Measurements from ENCODE around the gene ARL4A. TPM values are rescaled to one million over a fixed set of nuclear protein-coding genes. Genes with fewer than 3 reads are reported as not detected.

ARL4A gene
- polyA plus RNA-seq = 100 to 1,000 TPM in 1 of 4 donors, 10 to 100 TPM in 3; 48.9 to 123 (median 78.5) TPM
- long read RNA-seq, donor 1, transcript ARL4A-205 (2 exons, 840 nt) = minor isoform, 13 of 46 reads
- long read RNA-seq, donor 1, transcript ARL4A-206 (2 exons, 845 nt) = major isoform, 28 of 46 reads
- long read RNA-seq, donor 1, partial matches to known transcripts = 0 of 46 reads
- long read RNA-seq, donor 1, other reads (novel, unspliced or antisense) = 0 of 46 reads
- long read RNA-seq, donor 2, transcript ARL4A-206 (2 exons, 845 nt) = major isoform, 10 of 22 reads
- long read RNA-seq, donor 2, transcript ARL4A-201 (2 exons, 1,147 nt) = minor isoform, 5 of 22 reads
- long read RNA-seq, donor 2, transcript ARL4A-205 (2 exons, 840 nt) = minor isoform, 5 of 22 reads
- long read RNA-seq, donor 2, partial matches to known transcripts = 0 of 22 reads
- long read RNA-seq, donor 2, other reads (novel, unspliced or antisense) = 0 of 22 reads
- long read RNA-seq, donor 3, transcript ARL4A-206 (2 exons, 845 nt) = major isoform, 6 of 17 reads
- long read RNA-seq, donor 3, partial matches to known transcripts = 8 of 17 reads
- long read RNA-seq, donor 3, other reads (novel, unspliced or antisense) = 0 of 17 reads
- long read RNA-seq, donor 4, partial matches to known transcripts = 0 of 1 reads
- long read RNA-seq, donor 4, other reads (novel, unspliced or antisense) = 0 of 1 reads
- long read RNA-seq, donor 5, partial matches to known transcripts = 5 of 6 reads
- long read RNA-seq, donor 5, other reads (novel, unspliced or antisense) = 0 of 6 reads
- long read RNA-seq, donor 6, transcript ARL4A-205 (2 exons, 840 nt) = minor isoform, 5 of 30 reads
- long read RNA-seq, donor 6, transcript ARL4A-206 (2 exons, 845 nt) = major isoform, 12 of 30 reads
- long read RNA-seq, donor 6, partial matches to known transcripts = 10 of 30 reads
- long read RNA-seq, donor 6, other reads (novel, unspliced or antisense) = 0 of 30 reads
- long read RNA-seq, donor 7, transcript ARL4A-201 (2 exons, 1,147 nt) = major isoform, 5 of 18 reads
- long read RNA-seq, donor 7, transcript ARL4A-206 (2 exons, 845 nt) = major isoform, 5 of 18 reads
- long read RNA-seq, donor 7, partial matches to known transcripts = 6 of 18 reads
- long read RNA-seq, donor 7, other reads (novel, unspliced or antisense) = 0 of 18 reads
- long read RNA-seq, donor 8, partial matches to known transcripts = 0 of 2 reads
- long read RNA-seq, donor 8, other reads (novel, unspliced or antisense) = 0 of 2 reads
- long read RNA-seq, donor 9, transcript ARL4A-206 (2 exons, 845 nt) = major isoform, 5 of 6 reads
- long read RNA-seq, donor 9, partial matches to known transcripts = 0 of 6 reads
- long read RNA-seq, donor 9, other reads (novel, unspliced or antisense) = 0 of 6 reads
- long read RNA-seq, donor 10, transcript ARL4A-206 (2 exons, 845 nt) = major isoform, 29 of 34 reads
- long read RNA-seq, donor 10, partial matches to known transcripts = 0 of 34 reads
- long read RNA-seq, donor 10, other reads (novel, unspliced or antisense) = 0 of 34 reads

- Histone ChIP-seq H3K9me3 (ENCODE audit: control insufficient read depth in 2 of 2, insufficient read depth in 1 of 2, low read depth in 1 of 2, low read length in 1 of 2) (peaks cover 0 to 2% of the 10 kb centered on the region in 2 donors), H3K27ac (ENCODE audit: low read depth in 1 of 3, low read length in 2 of 3) (peak within 1 kb of the TSS; percentile 69 to 96 (median 95)), H3K4me1 (ENCODE audit: control insufficient read depth in 3 of 3, insufficient read depth in 2 of 3, low read depth in 1 of 3, low read length in 2 of 3) (no peaks in the 10 kb centered on the region), H3K27me3 (ENCODE audit: control insufficient read depth in 3 of 3, insufficient read depth in 3 of 3, low read length in 3 of 3) (no peaks in the 10 kb centered on the region), H3K36me3 (ENCODE audit: control insufficient read depth in 3 of 3, insufficient read depth in 2 of 3, low read depth in 1 of 3, low read length in 3 of 3) (no peaks in the 10 kb centered on the region), H3K4me3 (ENCODE audit: low read depth in 1 of 3, low read length in 3 of 3) (peak within 1 kb of the TSS; percentile 55 to 76 (median 60))
- DNase-seq = peak; percentile 99 to 100
- FAIRE-seq = no peak
- WGBS, 3 donors = 0 to 1% (median 1%) methylated on average over 63 to 73 of the region's 73 CpGs
These were observed at the start of gene ARL4A for GRCh38 chr7:12686891-12687717. ARL4A (plus strand) TSS chr7:12687633; CDS start chr7:12688255, 622 bp downstream.

GRCh38 chr7:12637819-12638592 lies 49.4 kb upstream of the ARL4A start:
- DNase-seq = peak; percentile 10 to 29
- Histone ChIP-seq H3K9me3 (ENCODE audit: control insufficient read depth in 2 of 2, insufficient read depth in 1 of 2, low read depth in 1 of 2, low read length in 1 of 2) (no peaks in the 10 kb centered on the region), H3K4me3 (ENCODE audit: low read depth in 1 of 3, low read length in 3 of 3) (no peak overlapping the region), H3K27me3 (ENCODE audit: control insufficient read depth in 3 of 3, insufficient read depth in 3 of 3, low read length in 3 of 3) (peaks cover 0 to 1% (median 0%) of the 10 kb centered on the region in 3 donors), H3K27ac (ENCODE audit: low read depth in 1 of 3, low read length in 2 of 3) (peak overlapping the region in 2 of 3 donors; percentile 20 to 52), H3K36me3 (ENCODE audit: control insufficient read depth in 3 of 3, insufficient read depth in 2 of 3, low read depth in 1 of 3, low read length in 3 of 3) (peaks cover 0 to 26% (median 0%) of the 10 kb centered on the region in 3 donors), H3K4me1 (ENCODE audit: control insufficient read depth in 3 of 3, insufficient read depth in 2 of 3, low read depth in 1 of 3, low read length in 2 of 3) (no peaks in the 10 kb centered on the region)
- no peak for FAIRE-seq
- WGBS, 3 donors = 26 to 43% (median 39%) methylated on average over 4 of the region's 4 CpGs

GRCh38 chr7:12638851-12639456 lies 48.5 kb upstream of the ARL4A start:
- Histone ChIP-seq H3K4me1 (ENCODE audit: control insufficient read depth in 3 of 3, insufficient read depth in 2 of 3, low read depth in 1 of 3, low read length in 2 of 3) (no peaks in the 10 kb centered on the region), H3K9me3 (ENCODE audit: control insufficient read depth in 2 of 2, insufficient read depth in 1 of 2, low read depth in 1 of 2, low read length in 1 of 2) (no peaks in the 10 kb centered on the region), H3K27me3 (ENCODE audit: control insufficient read depth in 3 of 3, insufficient read depth in 3 of 3, low read length in 3 of 3) (peaks cover 0 to 1% (median 0%) of the 10 kb centered on the region in 3 donors), H3K4me3 (ENCODE audit: low read depth in 1 of 3, low read length in 3 of 3) (no peak overlapping the region), H3K27ac (ENCODE audit: low read depth in 1 of 3, low read length in 2 of 3) (no peak overlapping the region), H3K36me3 (ENCODE audit: control insufficient read depth in 3 of 3, insufficient read depth in 2 of 3, low read depth in 1 of 3, low read length in 3 of 3) (peaks cover 0 to 27% (median 0%) of the 10 kb centered on the region in 3 donors)
- WGBS, 3 donors = 15 to 19% (median 15%) methylated on average over 6 of the region's 6 CpGs
- FAIRE-seq (peak; percentile 96), DNase-seq (peak; percentile 43 to 45)

GRCh38 chr7:12640299-12641096 lies 46.9 kb upstream of the ARL4A start:
- no peaks in the 10 kb centered on the region for H3K27me3 ChIP-seq (ENCODE audit: control insufficient read depth in 3 of 3, insufficient read depth in 3 of 3, low read length in 3 of 3)
- no peak overlapping the region for H3K4me3 ChIP-seq (ENCODE audit: low read depth in 1 of 3, low read length in 3 of 3)
- no peak overlapping the region for H3K27ac ChIP-seq (ENCODE audit: low read depth in 1 of 3, low read length in 2 of 3)
- peaks cover 0 to 32% (median 0%) of the 10 kb centered on the region in 3 donors for H3K36me3 ChIP-seq (ENCODE audit: control insufficient read depth in 3 of 3, insufficient read depth in 2 of 3, low read depth in 1 of 3, low read length in 3 of 3)
- 52 to 76% (median 58%) methylated on average over 7 of the region's 7 CpGs for WGBS, 3 donors
- DNase-seq = no peak
- H3K9me3 ChIP-seq (ENCODE audit: control insufficient read depth in 2 of 2, insufficient read depth in 1 of 2, low read depth in 1 of 2, low read length in 1 of 2) = no peaks in the 10 kb centered on the region
- FAIRE-seq = no peak
- H3K4me1 ChIP-seq (ENCODE audit: control insufficient read depth in 3 of 3, insufficient read depth in 2 of 3, low read depth in 1 of 3, low read length in 2 of 3) = no peaks in the 10 kb centered on the region

GRCh38 chr7:12641196-12641595 lies 46.2 kb upstream of the ARL4A start:
- Histone ChIP-seq H3K4me3 (ENCODE audit: low read depth in 1 of 3, low read length in 3 of 3) (no peak overlapping the region), H3K9me3 (ENCODE audit: control insufficient read depth in 2 of 2, insufficient read depth in 1 of 2, low read depth in 1 of 2, low read length in 1 of 2) (no peaks in the 10 kb centered on the region), H3K4me1 (ENCODE audit: control insufficient read depth in 3 of 3, insufficient read depth in 2 of 3, low read depth in 1 of 3, low read length in 2 of 3) (no peaks in the 10 kb centered on the region), H3K27me3 (ENCODE audit: control insufficient read depth in 3 of 3, insufficient read depth in 3 of 3, low read length in 3 of 3) (no peaks in the 10 kb centered on the region), H3K27ac (ENCODE audit: low read depth in 1 of 3, low read length in 2 of 3) (no peak overlapping the region), H3K36me3 (ENCODE audit: control insufficient read depth in 3 of 3, insufficient read depth in 2 of 3, low read depth in 1 of 3, low read length in 3 of 3) (peaks cover 0 to 32% (median 0%) of the 10 kb centered on the region in 3 donors)
- 83 to 91% (median 83%) methylated on average over 2 to 3 of the region's 3 CpGs for WGBS, 3 donors
- no peak for FAIRE-seq
- no peak for DNase-seq

GRCh38 chr7:12642508-12642907 lies 44.9 kb upstream of the ARL4A start:
- Histone ChIP-seq H3K9me3 (ENCODE audit: control insufficient read depth in 2 of 2, insufficient read depth in 1 of 2, low read depth in 1 of 2, low read length in 1 of 2) (no peaks in the 10 kb centered on the region), H3K27me3 (ENCODE audit: control insufficient read depth in 3 of 3, insufficient read depth in 3 of 3, low read length in 3 of 3) (no peaks in the 10 kb centered on the region), H3K36me3 (ENCODE audit: control insufficient read depth in 3 of 3, insufficient read depth in 2 of 3, low read depth in 1 of 3, low read length in 3 of 3) (peaks cover 0 to 29% (median 0%) of the 10 kb centered on the region in 3 donors), H3K27ac (ENCODE audit: low read depth in 1 of 3, low read length in 2 of 3) (no peak overlapping the region), H3K4me1 (ENCODE audit: control insufficient read depth in 3 of 3, insufficient read depth in 2 of 3, low read depth in 1 of 3, low read length in 2 of 3) (no peaks in the 10 kb centered on the region), H3K4me3 (ENCODE audit: low read depth in 1 of 3, low read length in 3 of 3) (no peak overlapping the region)
- WGBS, 3 donors = 91 to 94% (median 93%) methylated on average over 5 of the region's 5 CpGs
- DNase-seq (no peak), FAIRE-seq (no peak)
